Neural cell (in vitro differentiated cells): ENCODE results near the gene PPP2R2B.

ENCODE experiments used
- EP300 ChIP-seq: fragments of 450-650 bp; conservative IDR thresholded peaks from 2 replicates; pipeline ENCODE4 v1.6.1; 2014; ENCODE audit warnings: antibody characterized with exemption, mild to moderate bottlenecking, moderate library complexity; ENCODE audit not compliant: poor library complexity, severe bottlenecking
- EZH2 ChIP-seq: fragments of 200-600, 300-800 bp; shearing (Covaris generic), sonication (generic); IDR thresholded peaks from 2 replicates; pipeline ENCODE4 v1.6.1; 2014; ENCODE audit warnings: antibody characterized with exemption, low read length, borderline replicate concordance, mild to moderate bottlenecking; ENCODE audit not compliant: insufficient read depth, poor library complexity, severe bottlenecking
- POLR2AphosphoS5 ChIP-seq: IDR thresholded peaks from 2 replicates; pipeline ENCODE4 v1.6.1; 2012
- RAD21 ChIP-seq: fragments of 450-650 bp; conservative IDR thresholded peaks from 2 replicates; pipeline ENCODE4 v1.6.1; 2014; ENCODE audit warnings: antibody characterized with exemption, mild to moderate bottlenecking, moderate library complexity
- SMC3 ChIP-seq: fragments of 450-650 bp; conservative IDR thresholded peaks from 2 replicates; pipeline ENCODE4 v1.6.1; 2014; ENCODE audit warnings: antibody characterized with exemption, mild to moderate bottlenecking, moderate library complexity; ENCODE audit not compliant: poor library complexity
- TAF1 ChIP-seq: IDR thresholded peaks from 2 replicates; pipeline ENCODE4 v1.6.1; 2012; ENCODE audit warnings: low read depth
- TF ChIP-seq, protein P1 (sequence below): fragments of 450-650 bp; IDR thresholded peaks from 2 replicates; pipeline ENCODE4 v1.5.1; 2014; ENCODE audit warnings: antibody characterized with exemption, mild to moderate bottlenecking, moderate library complexity; ENCODE audit not compliant: poor library complexity, severe bottlenecking

DNA sequence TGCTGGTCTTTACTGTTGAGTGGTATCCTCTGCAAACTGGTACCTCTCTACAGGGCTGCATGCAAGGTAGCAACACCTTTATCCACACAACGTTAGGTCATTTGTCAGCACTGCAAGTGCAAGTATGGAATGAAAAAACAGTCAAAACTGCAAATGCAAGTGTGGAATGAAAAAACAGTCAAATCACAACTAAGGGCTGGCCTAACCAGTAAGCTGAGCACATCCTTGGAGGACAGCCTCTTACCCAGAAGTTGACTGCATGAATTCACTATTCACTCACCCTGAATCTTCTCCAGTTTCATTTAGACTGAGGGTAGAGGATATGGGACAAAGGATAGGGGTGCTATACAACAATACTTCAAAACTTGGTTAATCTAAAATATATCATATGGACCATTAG is 158.4 kb downstream of the PPP2R2B start:
- no peak for TF ChIP-seq SMC3
- no peak for TF ChIP-seq EP300
- TF ChIP-seq POLR2AphosphoS5, result no peak
- no peak for TF ChIP-seq RAD21
- TF ChIP-seq, protein P1, sequence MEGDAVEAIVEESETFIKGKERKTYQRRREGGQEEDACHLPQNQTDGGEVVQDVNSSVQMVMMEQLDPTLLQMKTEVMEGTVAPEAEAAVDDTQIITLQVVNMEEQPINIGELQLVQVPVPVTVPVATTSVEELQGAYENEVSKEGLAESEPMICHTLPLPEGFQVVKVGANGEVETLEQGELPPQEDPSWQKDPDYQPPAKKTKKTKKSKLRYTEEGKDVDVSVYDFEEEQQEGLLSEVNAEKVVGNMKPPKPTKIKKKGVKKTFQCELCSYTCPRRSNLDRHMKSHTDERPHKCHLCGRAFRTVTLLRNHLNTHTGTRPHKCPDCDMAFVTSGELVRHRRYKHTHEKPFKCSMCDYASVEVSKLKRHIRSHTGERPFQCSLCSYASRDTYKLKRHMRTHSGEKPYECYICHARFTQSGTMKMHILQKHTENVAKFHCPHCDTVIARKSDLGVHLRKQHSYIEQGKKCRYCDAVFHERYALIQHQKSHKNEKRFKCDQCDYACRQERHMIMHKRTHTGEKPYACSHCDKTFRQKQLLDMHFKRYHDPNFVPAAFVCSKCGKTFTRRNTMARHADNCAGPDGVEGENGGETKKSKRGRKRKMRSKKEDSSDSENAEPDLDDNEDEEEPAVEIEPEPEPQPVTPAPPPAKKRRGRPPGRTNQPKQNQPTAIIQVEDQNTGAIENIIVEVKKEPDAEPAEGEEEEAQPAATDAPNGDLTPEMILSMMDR, result no peak
- no peak for TF ChIP-seq TAF1
- no peak for TF ChIP-seq EZH2
